WERI-Rb-1 (cell line): ENCODE data around the gene RGS7BP.

Experiments used
- DNase-seq: peaks from one replicate; pipeline ENCODE4 v3.0.0-alpha.2; 2020
- H3K27ac ChIP-seq: fragments of 250-450 bp; sonication (Bioruptor Pico); 2 replicates; pipeline ENCODE4 v1.5.1; 2020; ENCODE audit warnings: mild to moderate bottlenecking, moderate library complexity
- H3K27me3 ChIP-seq: fragments of 250-450 bp; sonication (Bioruptor Pico); 2 replicates; pipeline ENCODE4 v1.5.1; 2021; ENCODE audit warnings: mild to moderate bottlenecking, low read depth, moderate library complexity; ENCODE audit not compliant: insufficient read depth, severe bottlenecking
- H3K36me3 ChIP-seq: fragments of 250-450 bp; sonication (Bioruptor Pico); 2 replicates; pipeline ENCODE4 v1.5.1; 2020; ENCODE audit warnings: mild to moderate bottlenecking, moderate library complexity
- H3K4me3 ChIP-seq: 2 replicates; pipeline ENCODE4 v1.5.1; 2011; ENCODE audit warnings: low read depth, mild to moderate bottlenecking, control low read depth, low read length
- H3K9me3 ChIP-seq: fragments of 250-450 bp; sonication (Bioruptor Pico); 2 replicates; pipeline ENCODE4 v1.5.1; 2021; ENCODE audit warnings: mild to moderate bottlenecking, moderate library complexity; ENCODE audit not compliant: severe bottlenecking
- CTCF ChIP-seq: IDR thresholded peaks from 2 replicates; pipeline ENCODE4 v1.5.1; 2011; ENCODE audit warnings: low read depth, mild to moderate bottlenecking, control low read depth, inconsistent platforms, low read length

The RGS7BP gene

GRCh38 chr5:64612344-64612961 is 106.6 kb downstream of the RGS7BP start:
- Histone ChIP-seq H3K27ac (no peak overlapping the region), H3K36me3 (no peaks in the 10 kb centered on the region), H3K4me3 (no peak overlapping the region), H3K9me3 (no peaks in the 10 kb centered on the region), H3K27me3 (no peaks in the 10 kb centered on the region)
- TF ChIP-seq CTCF: peak; percentile 69
- DNase-seq: peak; percentile 49

GRCh38 chr5:64615895-64616294 is 110.1 kb downstream of the RGS7BP start:
- TF ChIP-seq CTCF: no peak

GRCh38 chr5:64619609-64620008 is 113.8 kb downstream of the RGS7BP start:
- no peak for DNase-seq
- no peak for TF ChIP-seq CTCF
- no peaks in the 10 kb centered on the region for H3K27me3 ChIP-seq
- no peaks in the 10 kb centered on the region for H3K36me3 ChIP-seq
- H3K4me3 ChIP-seq: no peak overlapping the region
- no peaks in the 10 kb centered on the region for H3K9me3 ChIP-seq
- H3K27ac ChIP-seq: no peak overlapping the region

More at GRCh38 chr5:64615895-64616294, 110.1 kb downstream of the RGS7BP start:
- Histone ChIP-seq H3K9me3 (no peaks in the 10 kb centered on the region), H3K27me3 (no peaks in the 10 kb centered on the region), H3K36me3 (no peaks in the 10 kb centered on the region), H3K27ac (no peak overlapping the region), H3K4me3 (no peak overlapping the region)
- no peak for DNase-seq

GRCh38 chr5:64622991-64623390 is 117.2 kb downstream of the RGS7BP start:
- Histone ChIP-seq H3K27me3 (no peaks in the 10 kb centered on the region), H3K4me3 (no peak overlapping the region), H3K9me3 (no peaks in the 10 kb centered on the region), H3K27ac (no peak overlapping the region), H3K36me3 (no peaks in the 10 kb centered on the region)
- no peak for DNase-seq
- no peak for TF ChIP-seq CTCF

GRCh38 chr5:64625678-64626077 is 119.9 kb downstream of the RGS7BP start:
- Histone ChIP-seq H3K27ac (no peak overlapping the region), H3K4me3 (no peak overlapping the region), H3K9me3 (no peaks in the 10 kb centered on the region), H3K36me3 (no peaks in the 10 kb centered on the region), H3K27me3 (no peaks in the 10 kb centered on the region)
- DNase-seq: no peak
- no peak for TF ChIP-seq CTCF

- no peak overlapping the region for H3K27ac ChIP-seq
- H3K27me3 ChIP-seq: no peaks in the 10 kb centered on the region
- DNase-seq: no peak
- H3K9me3 ChIP-seq: no peaks in the 10 kb centered on the region
- TF ChIP-seq CTCF: no peak
- H3K36me3 ChIP-seq: no peaks in the 10 kb centered on the region
- no peak overlapping the region for H3K4me3 ChIP-seq
These were observed 123.1 kb downstream of the RGS7BP start for GRCh38 chr5:64628901-64629300.
